HEK293 (cell line): ENCODE data around the gene ADCY3.

Experiments used
- CTCF ChIP-seq: fragments of 450-650 bp; formaldehyde crosslinking; IDR thresholded peaks from 2 replicates; pipeline ENCODE4 v1.5.1; 2016; ENCODE audit warnings: missing biosample characterization, missing genetic modification characterization
- KLF8 ChIP-seq: fragments of 450-650 bp; formaldehyde crosslinking; IDR thresholded peaks from 2 replicates; pipeline ENCODE4 v1.5.1; 2016; ENCODE audit warnings: missing biosample characterization, missing genetic modification characterization
- ZBTB20 ChIP-seq: fragments of 450-650 bp; formaldehyde crosslinking; IDR thresholded peaks from 2 replicates; pipeline ENCODE4 v1.5.1; 2016; ENCODE audit warnings: missing biosample characterization, missing genetic modification characterization
- ZNF174 ChIP-seq: fragments of 450-650 bp; formaldehyde crosslinking; IDR thresholded peaks from 2 replicates; pipeline ENCODE4 v1.5.0; 2017; ENCODE audit warnings: missing biosample characterization, mild to moderate bottlenecking, missing genetic modification characterization
- ZNF175 ChIP-seq: fragments of 450-650 bp; formaldehyde crosslinking; IDR thresholded peaks from 2 replicates; pipeline ENCODE4 v1.5.1; 2016; ENCODE audit warnings: missing biosample characterization, missing genetic modification characterization
- ZNF19 ChIP-seq: fragments of 450-650 bp; formaldehyde crosslinking; IDR thresholded peaks from 2 replicates; pipeline ENCODE4; 2016; ENCODE audit warnings: missing biosample characterization, missing genetic modification characterization, low read depth
- ZNF571 ChIP-seq: fragments of 450-650 bp; formaldehyde crosslinking; IDR thresholded peaks from 2 replicates; pipeline ENCODE4 v1.5.0; 2017; ENCODE audit warnings: missing biosample characterization, missing genetic modification characterization
- ZNF776 ChIP-seq: fragments of 450-650 bp; formaldehyde crosslinking; IDR thresholded peaks from 2 replicates; pipeline ENCODE4 v1.5.0; 2017; ENCODE audit warnings: missing biosample characterization, missing genetic modification characterization, borderline replicate concordance
- ZSCAN18 ChIP-seq: fragments of 450-650 bp; formaldehyde crosslinking; IDR thresholded peaks from 2 replicates; pipeline ENCODE4 v1.5.1; 2016; ENCODE audit warnings: missing biosample characterization, missing genetic modification characterization

- TF ChIP-seq CTCF (tag by site-specific recombination) (no peak), ZNF571 (tag by site-specific recombination) (no peak), ZNF175 (tag by site-specific recombination) (no peak), ZSCAN18 (tag by site-specific recombination) (no peak), ZNF19 (tag by site-specific recombination) (no peak), KLF8 (tag by site-specific recombination) (no peak), ZNF174 (tag by site-specific recombination) (no peak), ZBTB20 (tag by site-specific recombination) (no peak), ZNF776 (tag by site-specific recombination) (no peak)
Measured at GRCh38 chr2:24885221-24886125, 34.6 kb downstream of the ADCY3 start.
